GF-D8 (cell line): ENCODE data around the gene ASPRV1.
"Not testable (repeated sequence)": the region's sequence is repeated elsewhere in the genome, so short reads cannot be mapped to it uniquely, and the experiment has no call there.

ENCODE experiments used
- DNase-seq: peaks from one replicate; lab custom pipeline; 2025; lab: John Stamatoyannopoulos, UW

ASPRV1 gene

GRCh38 chr2:69961496-69961895, at the start of gene ASPRV1:
TSS of gene ASPRV1 (minus strand) at chr2:69961631. CDS start at chr2:69961436, 195 bp downstream.
- no peak for DNase-seq

GRCh38 chr2:70010576-70011111, 49.2 kb upstream of the ASPRV1 start:
- no peak for DNase-seq

- no peak for DNase-seq
Observed at GRCh38 chr2:70009762-70010575, 48.5 kb upstream of the ASPRV1 start.

DNA sequence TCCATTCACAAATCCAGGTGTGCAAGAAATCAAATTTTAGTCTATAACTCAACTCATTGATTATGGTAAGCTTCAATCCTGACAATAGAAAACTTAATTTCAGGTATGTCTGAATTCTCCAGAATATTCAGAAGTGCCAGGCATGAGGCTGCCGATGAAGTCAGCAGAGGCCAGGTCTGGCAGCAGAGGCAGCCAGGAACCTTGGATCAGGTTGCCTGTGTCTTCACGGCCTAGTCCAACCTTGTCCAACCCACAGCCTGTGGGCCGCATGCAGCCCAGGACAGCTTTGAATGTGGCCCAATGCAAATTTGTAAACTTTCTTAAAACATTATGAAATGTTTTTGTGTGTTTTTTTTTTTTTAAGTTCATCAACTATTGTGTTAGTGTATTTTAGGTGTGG, 46.9 kb upstream of the ASPRV1 start:
- DNase-seq = no peak

- DNase-seq = no peak
Observed at GRCh38 chr2:70007151-70007550, 45.7 kb upstream of the ASPRV1 start.

DNA sequence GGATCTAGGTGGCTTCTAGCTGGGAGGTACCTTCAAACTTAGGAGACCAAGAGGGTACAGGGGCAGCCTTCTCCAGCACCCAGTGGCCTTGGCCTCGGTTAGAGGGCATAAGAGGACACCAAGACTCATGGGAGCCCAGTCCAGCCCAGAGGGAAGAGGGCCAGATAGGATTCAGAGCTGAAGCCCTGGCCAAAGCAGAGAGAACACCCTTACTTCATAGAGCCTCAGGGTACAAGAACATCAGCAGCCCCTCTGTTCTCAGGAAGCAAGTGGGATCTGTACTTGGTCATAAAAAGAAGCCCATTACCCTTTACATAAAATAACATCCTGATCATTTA, 45.0 kb upstream of the ASPRV1 start:
- no peak for DNase-seq

DNA sequence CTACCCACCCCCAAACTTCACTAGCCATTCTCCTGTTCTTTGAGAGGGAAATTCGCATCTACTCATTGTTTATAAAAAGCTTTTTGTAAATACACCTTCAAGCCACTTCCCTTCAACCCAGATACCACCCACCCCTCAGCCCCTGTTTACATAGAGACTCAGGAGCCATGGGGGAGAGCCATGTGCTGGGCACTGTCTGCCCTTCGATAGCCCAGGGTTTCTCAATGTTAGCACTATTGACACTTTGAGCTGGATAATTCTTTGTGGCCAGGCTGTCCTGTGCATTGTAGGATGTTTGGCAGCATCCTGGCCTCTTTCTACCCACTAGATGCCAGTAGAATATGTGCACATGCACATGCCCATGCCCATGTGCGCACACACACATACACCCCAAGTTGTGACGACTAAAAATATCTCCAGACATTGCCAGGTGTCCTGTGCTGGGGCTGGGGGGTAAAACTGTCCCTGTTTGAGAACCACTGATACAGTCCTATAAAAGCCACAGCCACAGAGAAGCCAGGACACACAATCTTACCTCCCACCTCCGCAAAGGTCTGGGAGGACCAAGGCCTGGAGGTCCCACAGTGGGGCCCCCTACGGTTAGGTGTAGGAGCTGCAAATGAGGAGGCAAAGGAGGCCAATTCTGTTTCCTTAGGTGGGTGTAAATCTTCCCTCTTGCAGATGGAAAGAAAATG, 44.5 kb upstream of the ASPRV1 start:
- no peak for DNase-seq

GRCh38 chr2:70005216-70005615, 43.8 kb upstream of the ASPRV1 start:
- DNase-seq = no peak

DNA sequence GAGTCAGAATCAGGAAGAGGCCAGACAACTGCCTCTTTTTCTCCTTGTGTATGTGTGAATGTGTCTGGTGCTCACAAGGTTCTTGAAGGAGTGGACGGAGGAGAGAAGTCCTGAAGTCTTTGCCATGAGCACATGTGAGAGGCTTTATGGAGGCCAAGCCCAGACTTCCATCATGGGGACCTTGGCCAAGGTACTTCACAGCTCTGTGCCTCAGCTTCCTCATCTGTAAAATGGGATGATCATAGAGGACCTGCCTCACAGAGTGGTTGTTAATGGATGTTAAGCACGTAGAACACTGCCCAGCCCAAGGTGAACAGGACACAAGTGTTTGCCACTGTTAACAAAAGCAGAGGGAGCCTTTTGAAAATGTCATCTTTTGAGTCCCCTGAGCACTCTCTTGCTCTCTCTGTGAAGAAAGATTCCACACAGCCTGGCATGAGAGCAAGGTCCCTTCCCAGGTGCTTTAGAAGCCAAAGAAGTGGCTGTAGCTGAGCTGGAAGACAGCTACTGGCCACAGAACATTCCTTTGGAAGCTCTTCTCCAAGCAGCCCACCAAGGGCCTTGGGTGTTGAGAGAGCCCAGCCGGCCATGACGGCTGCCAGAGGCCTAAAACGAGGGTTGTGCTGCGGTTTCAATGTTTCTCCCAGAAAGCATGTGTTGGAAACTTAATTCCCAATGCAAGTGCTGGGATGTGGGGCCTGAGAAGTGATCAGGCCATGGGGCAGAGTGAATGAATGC, 41.8 kb upstream of the ASPRV1 start:
- no peak for DNase-seq

DNA sequence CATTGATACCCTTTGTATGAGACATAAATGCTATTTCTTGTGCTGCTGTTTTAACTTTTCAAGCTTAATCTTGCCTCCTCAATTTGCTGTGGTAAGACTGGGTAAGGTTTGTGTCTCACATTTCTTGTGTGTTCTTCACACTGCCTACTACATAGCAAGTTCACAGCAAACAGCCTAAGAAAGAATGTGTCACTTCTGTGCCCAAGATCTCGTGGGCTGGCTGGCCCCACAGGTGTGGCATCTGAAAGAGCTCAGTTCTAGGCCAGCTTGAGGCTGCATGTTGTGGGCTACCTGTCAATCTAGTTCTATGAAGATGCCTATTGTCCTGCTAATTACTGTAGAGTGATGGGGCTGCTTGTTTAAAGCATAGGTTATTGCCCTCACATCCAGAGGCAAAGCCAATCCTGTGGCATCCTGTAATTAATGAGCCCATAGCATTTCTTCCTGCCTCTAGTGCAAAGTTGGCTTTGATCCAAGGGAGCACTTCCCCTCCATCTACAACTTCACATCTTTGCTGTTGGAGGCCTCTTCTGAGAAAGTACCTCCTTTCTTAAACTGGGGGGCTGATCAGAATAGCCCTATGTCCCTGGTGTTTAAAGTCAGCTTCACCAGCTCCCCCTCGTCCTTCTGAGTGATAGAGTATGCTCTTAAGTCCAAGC, 40.9 kb upstream of the ASPRV1 start:
- no peak for DNase-seq

DNA sequence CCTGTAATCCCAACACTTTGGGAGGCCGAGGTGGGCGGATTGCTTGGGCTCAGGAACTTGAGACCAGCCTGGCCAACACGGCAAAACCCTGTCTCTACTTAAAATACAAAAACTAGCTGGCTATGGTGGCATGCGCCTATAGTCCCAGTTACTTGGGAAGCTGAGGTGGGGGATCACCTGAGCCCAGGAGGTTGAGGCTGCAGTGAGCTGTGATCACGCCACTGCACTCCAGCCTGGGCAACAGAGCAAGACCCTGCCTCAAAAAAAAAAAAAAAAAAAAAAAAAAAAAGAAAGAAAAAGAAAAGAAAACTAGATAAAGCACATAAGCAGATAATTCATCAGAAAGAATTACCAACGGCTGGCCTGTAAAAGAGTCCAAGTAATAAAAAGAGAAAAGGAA, 39.1 kb upstream of the ASPRV1 start:
- DNase-seq = not testable (repeated sequence)

DNA sequence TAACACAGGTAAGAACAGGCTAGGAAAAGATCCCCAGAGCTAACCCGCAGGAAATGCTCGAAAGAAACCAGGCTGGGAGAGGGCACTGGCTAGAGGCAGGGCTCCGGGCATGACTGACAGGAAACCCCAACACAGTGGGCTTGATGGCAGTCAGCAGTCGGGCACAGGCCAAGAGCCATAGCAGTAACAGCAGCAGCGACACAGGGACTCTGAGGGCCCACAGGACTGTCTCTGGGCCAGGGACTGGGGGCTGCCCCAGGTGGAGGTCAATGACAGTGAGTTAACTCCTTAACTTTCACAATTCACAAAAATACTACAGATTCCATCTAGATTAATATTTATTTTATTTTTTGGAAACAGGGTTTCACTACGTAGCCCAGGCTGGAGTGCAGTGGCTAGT, 37.3 kb upstream of the ASPRV1 start:
- DNase-seq = no peak

DNA sequence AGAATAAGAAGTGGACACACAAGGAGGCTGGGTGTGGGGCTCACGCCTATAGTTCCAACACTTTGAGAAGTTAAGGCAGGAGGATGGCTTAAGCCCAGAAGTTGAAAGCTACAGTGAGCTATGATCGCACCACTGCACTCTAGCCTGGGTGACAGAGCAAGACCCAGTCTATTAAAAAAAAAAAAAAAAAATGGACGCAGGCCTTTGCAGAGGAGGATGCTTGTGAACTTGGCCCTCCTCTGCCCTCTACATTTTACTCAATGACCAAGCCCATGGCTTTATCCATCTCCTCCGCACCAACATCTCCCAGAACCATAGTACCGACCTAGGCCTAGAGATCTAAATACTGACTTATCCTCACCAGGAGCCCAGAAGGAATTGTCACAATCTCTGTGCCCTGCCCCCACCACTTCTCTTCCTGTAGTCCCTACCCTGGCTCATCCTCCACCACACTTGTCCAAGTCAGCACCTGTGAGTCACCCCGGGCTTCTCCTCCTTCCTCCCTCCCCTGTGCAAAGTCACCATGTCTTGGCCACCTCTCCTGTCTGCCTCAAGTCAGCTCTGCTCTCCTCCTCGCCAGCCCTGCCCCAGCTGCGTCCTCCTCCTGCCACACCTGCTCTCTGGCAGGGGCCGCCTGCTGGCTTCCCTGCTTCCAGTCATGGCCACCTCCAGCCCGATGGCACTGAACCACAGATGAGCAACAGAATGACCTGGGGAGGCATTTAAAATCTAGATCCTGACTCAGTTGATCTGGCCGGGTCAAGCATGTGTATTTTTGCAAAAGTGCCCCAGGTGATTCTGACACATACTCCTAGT, 35.8 kb upstream of the ASPRV1 start:
- no peak for DNase-seq

DNA sequence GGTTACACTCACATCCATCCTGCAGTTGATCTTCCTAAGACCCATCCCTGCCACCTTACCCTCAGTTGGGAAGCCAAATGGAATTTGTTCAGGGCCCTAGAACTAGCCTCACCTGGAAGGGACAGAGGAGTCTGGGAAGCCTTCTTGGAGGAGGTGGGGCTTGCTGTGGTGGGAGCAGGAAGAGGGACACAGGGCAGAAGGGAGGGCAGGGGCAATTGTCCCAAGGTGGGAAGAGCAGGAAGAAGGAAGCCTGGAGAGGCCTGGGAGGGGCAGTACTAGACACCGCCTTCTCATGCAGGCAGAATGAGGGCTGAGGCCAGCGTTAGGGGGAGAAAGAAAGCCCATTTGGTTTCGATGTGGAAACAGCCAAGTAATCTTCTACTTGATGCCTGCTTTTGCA, 34.1 kb upstream of the ASPRV1 start:
- DNase-seq = no peak

DNA sequence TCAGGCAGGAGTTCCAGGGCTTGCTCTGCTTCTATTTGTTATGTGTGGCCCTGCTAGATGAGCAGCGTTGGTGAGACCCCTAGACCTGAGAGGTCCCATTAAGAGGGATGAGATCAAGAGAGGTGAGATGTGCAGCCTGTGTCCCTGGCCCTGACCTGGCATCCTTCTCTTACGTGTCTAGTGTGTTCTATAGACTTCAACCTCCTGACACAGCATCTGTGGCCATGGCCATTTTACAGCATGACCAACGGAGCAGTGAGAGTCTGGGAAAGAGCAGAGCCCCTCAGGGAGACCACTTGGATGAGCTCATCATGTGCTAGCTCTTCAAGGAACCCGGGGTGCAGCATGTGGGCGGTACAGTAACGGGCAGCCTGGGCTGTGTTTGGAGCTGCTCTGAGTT, 32.7 kb upstream of the ASPRV1 start:
- no peak for DNase-seq

DNA sequence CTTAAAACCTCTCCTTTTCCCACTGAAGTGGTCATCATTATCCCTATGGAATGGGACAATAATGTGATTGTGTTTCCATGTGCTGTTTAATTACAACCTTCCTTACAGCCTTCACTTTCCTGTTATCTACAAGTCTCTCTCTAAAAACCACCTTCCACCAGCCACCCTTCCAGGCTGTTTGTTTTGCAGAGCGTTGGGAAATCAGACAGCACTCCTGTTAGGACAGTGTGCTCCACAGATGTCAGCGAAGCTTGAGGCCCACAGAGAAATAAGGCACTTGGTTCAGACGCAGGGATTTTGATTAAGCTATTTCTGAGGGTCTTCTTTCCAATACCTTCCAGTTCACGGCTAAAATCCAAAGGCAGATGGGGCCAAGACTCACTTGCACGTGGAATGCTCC, 32.3 kb upstream of the ASPRV1 start:
- no peak for DNase-seq

GRCh38 chr2:69993048-69993565, 31.7 kb upstream of the ASPRV1 start:
- no peak for DNase-seq

GRCh38 chr2:69992310-69993047, 31.0 kb upstream of the ASPRV1 start:
- DNase-seq = no peak

GRCh38 chr2:69989441-69990105, 28.1 kb upstream of the ASPRV1 start:
- DNase-seq = no peak

- no peak for DNase-seq
Observed at GRCh38 chr2:69989009-69989408, 27.6 kb upstream of the ASPRV1 start.
